ENCODE measurements around the gene ITPKC. TPM values are rescaled to one million over a fixed set of nuclear protein-coding genes. Genes with fewer than 3 reads are reported as not detected.

Gene ITPKC
- total and polyA plus RNA-seq, 9 of the 15 experiments (the other 6 are each of a cell fraction or from before 2014, with no cell fraction given): 0.08 to 9.3 (median 5.8) TPM

DNA sequence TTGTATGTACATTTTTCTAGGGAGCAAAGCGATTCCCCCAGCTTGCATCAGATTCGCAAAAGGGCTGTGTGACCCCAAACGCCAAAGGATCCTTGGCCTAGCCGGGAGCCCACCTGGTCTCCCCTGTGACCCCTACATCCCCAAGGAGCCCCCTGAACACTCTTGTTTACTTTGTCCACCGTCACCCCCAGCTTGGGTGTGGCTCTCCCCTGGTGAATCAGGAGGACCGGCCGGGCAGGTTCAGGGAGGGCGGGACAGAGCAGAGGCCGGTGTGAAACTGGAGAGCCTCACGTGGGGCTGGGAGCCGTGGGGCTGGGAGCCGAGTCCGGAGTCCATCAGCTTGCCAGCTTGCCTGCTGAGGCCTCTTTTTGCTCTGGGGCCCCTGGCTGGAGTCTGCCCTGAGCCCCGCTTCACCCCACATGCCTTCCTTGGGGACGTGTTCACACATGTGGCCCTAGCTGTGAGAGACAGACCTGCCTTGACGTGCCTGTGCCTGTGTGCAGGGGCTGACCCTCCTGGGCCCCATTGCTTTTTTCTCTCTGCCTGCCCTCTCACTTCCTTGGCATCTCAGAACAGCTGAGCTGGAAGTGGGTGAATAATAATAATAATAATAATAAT, 2.0 kb downstream of the ITPKC start (continued):
- peak in 1 of 3 experiments; percentile 35 for TF ChIP-seq YY1 (IDR thresholded peaks at IDR 0.05; ENCODE audit: borderline replicate concordance in 1 of 3, control insufficient read depth in 1 of 3, extremely low read depth in 1 of 3, insufficient read depth in 3 of 3, insufficient read length in 1 of 3, insufficient replicate concordance in 2 of 3, low read depth in 1 of 3, low read length in 2 of 3)
- TF ChIP-seq E2F6 (IDR thresholded peaks at IDR 0.05; ENCODE audit: borderline replicate concordance in 1 of 2, extremely low read depth in 1 of 2, insufficient read depth in 1 of 2, insufficient read length in 1 of 2, low read depth in 1 of 2, low read length in 1 of 2, poor library complexity in 1 of 2, severe bottlenecking in 1 of 2): peak in 1 of 2 experiments; percentile 84
- TF ChIP-seq, protein P1, sequence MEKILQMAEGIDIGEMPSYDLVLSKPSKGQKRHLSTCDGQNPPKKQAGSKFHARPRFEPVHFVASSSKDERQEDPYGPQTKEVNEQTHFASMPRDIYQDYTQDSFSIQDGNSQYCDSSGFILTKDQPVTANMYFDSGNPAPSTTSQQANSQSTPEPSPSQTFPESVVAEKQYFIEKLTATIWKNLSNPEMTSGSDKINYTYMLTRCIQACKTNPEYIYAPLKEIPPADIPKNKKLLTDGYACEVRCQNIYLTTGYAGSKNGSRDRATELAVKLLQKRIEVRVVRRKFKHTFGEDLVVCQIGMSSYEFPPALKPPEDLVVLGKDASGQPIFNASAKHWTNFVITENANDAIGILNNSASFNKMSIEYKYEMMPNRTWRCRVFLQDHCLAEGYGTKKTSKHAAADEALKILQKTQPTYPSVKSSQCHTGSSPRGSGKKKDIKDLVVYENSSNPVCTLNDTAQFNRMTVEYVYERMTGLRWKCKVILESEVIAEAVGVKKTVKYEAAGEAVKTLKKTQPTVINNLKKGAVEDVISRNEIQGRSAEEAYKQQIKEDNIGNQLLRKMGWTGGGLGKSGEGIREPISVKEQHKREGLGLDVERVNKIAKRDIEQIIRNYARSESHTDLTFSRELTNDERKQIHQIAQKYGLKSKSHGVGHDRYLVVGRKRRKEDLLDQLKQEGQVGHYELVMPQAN (IDR thresholded peaks at IDR 0.05; ENCODE audit: borderline replicate concordance): peak; percentile 58; the same call in 1 of the 2 replicates
- TF ChIP-seq MXI1 (IDR thresholded peaks at IDR 0.05; ENCODE audit: low read depth, low read length): peak; percentile 32; the same call in 1 of the 2 replicates
- TF ChIP-seq FOXA3 (CRISPR knock-in tag; conservative IDR thresholded peaks at IDR 0.05 in 1 of 2, IDR thresholded peaks at IDR 0.05 in 1 of 2): peak in 1 of 2 experiments; percentile 70; a peak in 1 of 4 replicates
- TF ChIP-seq KDM5B (IDR thresholded peaks at IDR 0.05; ENCODE audit: insufficient replicate concordance, low read depth, low read length): peak; percentile 37
- peak; percentile 71 for TF ChIP-seq RBFOX2 (IDR thresholded peaks at IDR 0.05; ENCODE audit: low read depth, low read length)
- no peak for TF ChIP-seq ZNF133 (CRISPR knock-in tag; IDR thresholded peaks at IDR 0.05)
- no peak for TF ChIP-seq ZBTB5 (IDR thresholded peaks at IDR 0.05)
- 0 out of 2 replicates have a peak, but pooled peaks have one; percentile 47 for TF ChIP-seq TFAP4 (CRISPR knock-in tag; IDR thresholded peaks at IDR 0.05; ENCODE audit: borderline replicate concordance)
- 0 out of 2 replicates have a peak, but pooled peaks have one; percentile 45 for TF ChIP-seq XRCC5 (IDR thresholded peaks at IDR 0.05; ENCODE audit: low read depth, low read length)
- no peak for TF ChIP-seq NR4A1 (CRISPR knock-in tag; IDR thresholded peaks at IDR 0.05)
- no peak for TF ChIP-seq NR4A1 (tag; IDR thresholded peaks at IDR 0.05)
- TF ChIP-seq MXD1 (CRISPR knock-in tag; IDR thresholded peaks at IDR 0.05; ENCODE audit: borderline replicate concordance, poor library complexity, severe bottlenecking): no peak
- TF ChIP-seq ZNF384 (IDR thresholded peaks at IDR 0.05; ENCODE audit: low read depth, low read length): no peak
